ENCODE results near the gene LPAR1.
A peak's percentile ranks its signal among the peaks of the same experiment; 100 is the strongest.
"Not testable (repeated sequence)": the region's sequence is repeated elsewhere in the genome, so short reads cannot be mapped to it uniquely, and the experiment has no call there.

LPAR1 gene, protein sequence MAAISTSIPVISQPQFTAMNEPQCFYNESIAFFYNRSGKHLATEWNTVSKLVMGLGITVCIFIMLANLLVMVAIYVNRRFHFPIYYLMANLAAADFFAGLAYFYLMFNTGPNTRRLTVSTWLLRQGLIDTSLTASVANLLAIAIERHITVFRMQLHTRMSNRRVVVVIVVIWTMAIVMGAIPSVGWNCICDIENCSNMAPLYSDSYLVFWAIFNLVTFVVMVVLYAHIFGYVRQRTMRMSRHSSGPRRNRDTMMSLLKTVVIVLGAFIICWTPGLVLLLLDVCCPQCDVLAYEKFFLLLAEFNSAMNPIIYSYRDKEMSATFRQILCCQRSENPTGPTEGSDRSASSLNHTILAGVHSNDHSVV

GRCh38 chr9:111038331-111039230 is at the start of gene LPAR1:
Gene LPAR1 (minus strand): TSS chr9:111038470. CDS start chr9:110972117, 66,353 bp downstream.
- no peak for DNase-seq (ENCODE audit: low spot score)

- DNase-seq (ENCODE audit: low spot score): peak; percentile 7
These were observed 40.2 kb upstream of the LPAR1 start for GRCh38 chr9:111078391-111079038.

DNA sequence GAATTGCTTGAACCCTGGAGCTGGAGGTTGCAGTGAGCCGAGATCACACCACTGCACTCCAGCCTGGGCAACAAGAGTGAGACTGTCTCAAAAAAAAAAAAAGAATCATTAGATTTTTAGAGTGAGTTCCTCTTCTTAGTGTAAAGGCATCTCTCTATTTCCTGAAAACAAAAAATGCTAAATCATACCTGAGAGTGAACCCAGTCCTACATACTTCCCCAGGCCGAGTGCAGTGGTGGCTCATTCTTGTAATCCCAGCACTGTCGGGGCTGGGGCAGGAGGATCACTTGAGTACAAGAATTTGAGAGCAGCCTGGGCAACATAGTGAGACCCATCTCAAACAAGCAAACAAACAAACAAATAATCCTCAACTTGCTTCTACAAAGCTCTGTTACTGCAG is 38.2 kb upstream of the LPAR1 start:
- no peak for DNase-seq (ENCODE audit: low spot score)

GRCh38 chr9:111076042-111076441 is 37.8 kb upstream of the LPAR1 start:
- DNase-seq (ENCODE audit: low spot score): no peak

DNA sequence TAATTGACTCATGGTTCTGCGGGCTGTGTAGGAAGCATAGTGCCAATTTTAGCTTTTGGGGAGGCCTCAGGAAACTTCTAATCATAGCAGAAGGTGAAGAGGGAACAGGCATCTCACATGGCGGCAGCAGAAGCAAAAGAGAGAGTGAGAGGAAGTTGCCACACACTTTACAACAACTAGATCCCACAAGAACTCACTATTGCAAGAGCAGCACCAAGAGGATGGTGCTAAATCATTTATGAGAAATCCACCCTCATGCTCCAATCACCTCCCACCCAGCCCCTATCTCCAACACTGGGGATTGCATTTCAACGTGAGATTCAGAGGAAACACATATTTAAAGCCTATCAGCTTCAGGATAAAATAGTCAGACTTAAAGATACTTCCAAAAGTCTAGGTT is 36.1 kb upstream of the LPAR1 start:
- DNase-seq (ENCODE audit: low spot score): no peak

DNA sequence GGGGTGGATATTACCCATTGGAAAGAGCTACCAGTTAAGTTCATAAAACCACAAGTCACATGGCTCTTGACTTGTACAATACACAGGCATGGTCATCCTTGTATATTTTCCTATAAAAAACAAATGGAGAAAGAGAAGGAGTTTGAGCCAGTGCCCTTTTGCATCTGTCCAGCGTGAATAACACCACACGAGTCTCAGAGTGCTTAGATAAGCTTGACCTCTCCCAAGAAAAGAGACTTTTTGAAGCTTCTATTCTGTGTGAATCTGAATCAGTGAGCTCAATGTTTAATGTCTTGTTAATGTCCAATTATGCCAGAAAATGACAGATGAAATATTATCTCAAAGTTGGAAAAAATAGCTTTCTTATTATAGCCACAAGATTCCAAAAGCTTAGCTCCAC is 30.9 kb upstream of the LPAR1 start:
- DNase-seq (ENCODE audit: low spot score): no peak

GRCh38 chr9:111068771-111069170 is 30.5 kb upstream of the LPAR1 start:
- DNase-seq (ENCODE audit: low spot score): no peak

- DNase-seq (ENCODE audit: low spot score): no peak
These were observed 30.1 kb upstream of the LPAR1 start for GRCh38 chr9:111068383-111068730.

DNA sequence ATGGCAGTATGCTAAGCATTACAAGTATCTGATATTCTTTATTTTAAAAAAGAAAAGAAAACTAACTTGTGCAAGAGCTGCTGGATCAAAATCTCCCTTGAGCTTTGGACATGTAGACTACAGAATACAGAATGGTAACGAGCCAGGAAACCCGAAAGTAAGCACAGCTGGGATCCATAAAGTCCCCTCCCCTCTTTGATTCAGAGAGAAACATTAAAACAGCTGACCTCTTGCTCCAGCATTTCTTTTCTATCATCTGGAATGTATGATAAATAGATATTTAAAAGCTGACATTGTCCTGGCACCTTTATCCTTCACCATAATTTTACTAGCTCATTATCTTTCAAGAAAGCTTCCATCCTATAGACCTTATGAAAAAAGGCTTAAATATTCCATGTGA is 28.2 kb upstream of the LPAR1 start:
- DNase-seq (ENCODE audit: low spot score): no peak

DNA sequence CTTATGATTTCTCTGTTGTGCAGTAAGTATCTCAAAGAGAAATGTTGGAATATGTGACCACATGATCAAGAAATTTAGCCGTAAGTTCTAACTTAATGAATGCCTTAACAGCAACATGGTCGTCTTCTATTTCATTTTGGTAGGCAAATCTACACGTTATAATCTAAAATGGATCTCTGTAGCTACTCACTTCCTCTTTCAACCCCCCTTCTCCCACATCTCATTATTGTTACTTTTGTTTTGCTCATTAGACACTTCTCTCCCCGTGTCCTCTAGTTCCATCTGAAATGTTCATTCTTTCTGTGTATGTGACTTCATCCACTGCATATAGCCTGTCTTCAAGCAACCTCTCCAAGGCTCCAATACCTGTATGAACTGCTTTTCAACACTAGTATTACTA is 27.1 kb upstream of the LPAR1 start:
- no peak for DNase-seq (ENCODE audit: low spot score)

DNA sequence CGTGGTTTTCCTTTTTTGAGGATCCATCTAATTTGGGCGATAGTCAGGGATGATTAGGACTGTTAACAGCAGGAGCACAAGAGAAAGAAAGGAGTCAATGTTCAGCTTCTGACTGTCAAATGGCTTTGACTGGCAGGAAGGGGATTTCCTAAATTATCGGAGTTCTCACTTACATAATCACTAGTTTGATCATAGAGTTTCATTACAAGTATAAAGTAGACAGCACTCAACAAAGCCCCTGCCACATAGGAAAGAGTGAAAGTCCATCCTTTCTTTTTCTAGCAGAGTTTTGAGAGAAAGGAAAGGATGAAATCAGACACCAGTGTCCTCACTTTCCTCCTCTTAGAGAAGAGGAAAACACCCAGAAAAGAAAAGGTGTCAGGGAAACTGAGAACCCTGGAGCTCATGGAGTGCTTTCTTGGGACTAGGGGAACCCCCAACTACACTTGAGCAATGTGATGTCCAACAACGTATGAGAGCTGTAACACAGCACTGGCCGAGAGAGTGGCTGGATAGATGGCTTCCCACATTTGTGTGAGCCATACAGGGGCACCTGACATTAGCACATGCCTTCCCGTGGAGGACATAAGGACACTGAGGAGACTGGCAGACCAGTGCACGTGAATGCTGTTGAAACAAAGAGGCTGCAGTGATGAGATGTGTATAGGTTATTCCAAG is 26.0 kb upstream of the LPAR1 start:
- no peak for DNase-seq (ENCODE audit: low spot score)

GRCh38 chr9:111063332-111063731 is 25.1 kb upstream of the LPAR1 start:
- DNase-seq (ENCODE audit: low spot score): no peak

- DNase-seq (ENCODE audit: low spot score): no peak
These were observed 19.9 kb upstream of the LPAR1 start for GRCh38 chr9:111058166-111058565.

- DNase-seq (ENCODE audit: low spot score): no peak
These were observed 18.3 kb upstream of the LPAR1 start for GRCh38 chr9:111056538-111056937.

GRCh38 chr9:111052791-111053190 is 14.5 kb upstream of the LPAR1 start:
- DNase-seq (ENCODE audit: low spot score): no peak

DNA sequence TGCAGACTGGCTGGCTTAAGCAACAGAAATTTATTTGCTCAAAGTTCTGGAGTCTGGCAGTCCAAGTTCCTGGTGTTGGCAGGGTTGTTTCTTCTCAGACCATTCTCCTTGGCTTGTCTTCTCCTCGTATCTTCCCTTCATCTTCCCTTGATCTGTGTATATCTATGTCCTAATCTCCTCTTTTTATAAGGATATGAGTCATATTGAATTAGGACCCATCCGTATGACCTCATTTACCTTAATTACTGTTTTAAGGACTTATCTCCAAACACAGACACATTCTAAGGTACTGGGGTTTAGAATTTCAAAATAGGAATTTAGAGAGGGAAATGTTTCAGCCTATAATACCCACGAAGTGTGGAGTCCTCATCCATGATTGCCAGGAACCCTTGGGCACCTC is 13.1 kb upstream of the LPAR1 start:
- DNase-seq (ENCODE audit: low spot score): no peak

GRCh38 chr9:111050819-111051218 is 12.5 kb upstream of the LPAR1 start:
- DNase-seq (ENCODE audit: low spot score): no peak

DNA sequence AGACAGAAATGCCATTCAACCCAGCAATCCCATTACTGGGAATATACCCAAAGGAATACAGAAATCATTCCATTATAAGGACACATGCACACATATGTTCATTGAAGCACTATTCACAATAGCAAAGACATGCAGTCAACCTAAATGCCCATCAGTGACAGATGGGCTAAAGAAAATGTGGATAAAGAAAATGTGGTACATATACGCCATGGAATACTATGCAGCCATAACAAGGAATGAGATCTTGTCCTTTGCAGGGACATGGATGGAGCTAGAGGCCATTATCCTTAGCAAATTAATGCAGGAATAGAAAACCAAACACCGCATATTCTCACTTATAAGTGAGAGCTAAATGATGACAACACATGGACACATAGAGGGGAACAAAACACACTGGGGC is 9.0 kb upstream of the LPAR1 start:
- not testable (repeated sequence) for DNase-seq (ENCODE audit: low spot score)

DNA sequence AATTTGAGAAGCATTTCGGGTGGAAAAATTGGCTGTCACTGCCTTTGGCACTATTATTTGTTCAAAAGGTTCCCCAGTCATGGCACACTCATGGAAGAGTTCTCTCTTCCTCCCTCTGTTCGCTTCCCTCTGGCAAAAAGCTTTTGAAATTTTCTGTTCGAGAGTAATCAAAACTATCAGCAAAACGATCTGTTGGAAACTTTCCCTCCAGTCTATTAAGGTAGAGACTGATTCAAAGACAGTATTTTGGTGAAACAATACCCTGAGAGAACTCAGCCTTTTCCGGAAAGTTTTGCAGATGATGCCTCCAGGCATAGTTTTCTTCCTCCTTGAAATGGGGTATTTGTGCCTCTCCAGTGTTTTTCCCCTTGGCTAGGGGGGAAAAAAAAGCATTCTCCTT is 3.6 kb upstream of the LPAR1 start:
- no peak for DNase-seq (ENCODE audit: low spot score)

- DNase-seq (ENCODE audit: low spot score): no peak
These were observed 2.2 kb upstream of the LPAR1 start for GRCh38 chr9:111040494-111040893.

DNA sequence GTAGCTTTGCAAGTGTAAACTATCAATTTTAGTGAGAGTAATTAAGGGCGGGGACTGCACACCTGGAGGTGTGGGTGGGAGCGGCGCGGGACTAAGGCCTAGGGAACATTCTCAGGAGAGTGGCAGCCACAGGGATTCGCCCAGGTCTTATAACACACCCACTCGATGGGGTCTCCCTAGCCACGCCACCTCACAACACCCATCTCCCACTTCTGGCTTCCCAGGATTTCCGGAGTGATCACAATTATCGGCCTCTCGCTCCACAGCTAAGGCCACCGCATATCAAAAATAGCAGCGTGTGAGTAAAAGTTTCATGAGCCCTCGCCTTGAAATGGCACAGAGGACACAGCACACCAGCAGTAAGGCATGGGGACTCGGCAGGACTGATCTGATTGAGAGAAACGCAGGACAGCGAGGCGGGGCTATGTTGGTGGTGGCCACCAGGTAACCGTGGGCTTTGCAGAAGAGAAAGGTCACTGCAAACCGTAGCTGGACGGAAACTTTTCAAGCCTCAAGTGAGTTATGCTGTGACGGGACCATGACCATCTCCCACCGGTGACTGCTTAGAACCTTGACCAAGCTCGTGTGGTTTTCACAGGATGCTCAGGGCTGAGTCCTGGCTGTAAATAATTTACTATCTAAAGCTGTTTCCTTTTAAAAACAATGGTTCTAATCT is 1.1 kb upstream of the LPAR1 start:
- no peak for DNase-seq (ENCODE audit: low spot score)

Measured in CD4-positive, alpha-beta T cell treated with Interleukin-15 for 4 hours (primary cell).